Hematopoietic multipotent progenitor cell treated with erythropoietin and hydrocortisone succinate and interleukin-3 and kit ligand, for 6 days (in vitro differentiated cells): ENCODE measurements around the gene ABLIM2.

Experiments
- DNase-seq: peaks from one replicate; pipeline ENCODE4 v3.0.0-alpha.2; 2015

Gene ABLIM2

GRCh38 chr4:8015512-8015911 lies 143.1 kb downstream of the ABLIM2 start:
- no peak for DNase-seq

- DNase-seq = no peak
These were observed 144.5 kb downstream of the ABLIM2 start for GRCh38 chr4:8013976-8014726.

- DNase-seq = no peak
These were observed 146.1 kb downstream of the ABLIM2 start for GRCh38 chr4:8012517-8012916.

DNA sequence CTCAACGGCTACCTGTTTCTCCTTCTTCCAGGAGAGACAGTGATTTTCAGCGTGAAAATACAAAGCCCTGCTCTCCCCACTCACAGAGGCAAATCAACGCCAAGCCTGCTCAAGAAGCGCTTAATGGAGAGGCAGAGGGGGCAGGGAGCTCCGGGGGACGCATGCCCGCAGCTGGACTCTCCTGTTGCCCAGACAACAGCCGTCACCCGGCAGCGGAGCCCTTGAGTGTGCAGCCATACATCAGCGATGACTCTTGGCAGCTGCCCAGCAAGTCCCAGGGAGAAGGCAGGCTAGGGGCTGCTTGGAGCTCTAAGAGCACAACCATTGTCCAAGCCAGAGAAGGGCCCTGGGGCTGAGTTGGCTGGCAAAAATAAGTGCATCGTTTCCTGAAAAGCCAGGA lies 148.0 kb downstream of the ABLIM2 start:
- DNase-seq = no peak

DNA sequence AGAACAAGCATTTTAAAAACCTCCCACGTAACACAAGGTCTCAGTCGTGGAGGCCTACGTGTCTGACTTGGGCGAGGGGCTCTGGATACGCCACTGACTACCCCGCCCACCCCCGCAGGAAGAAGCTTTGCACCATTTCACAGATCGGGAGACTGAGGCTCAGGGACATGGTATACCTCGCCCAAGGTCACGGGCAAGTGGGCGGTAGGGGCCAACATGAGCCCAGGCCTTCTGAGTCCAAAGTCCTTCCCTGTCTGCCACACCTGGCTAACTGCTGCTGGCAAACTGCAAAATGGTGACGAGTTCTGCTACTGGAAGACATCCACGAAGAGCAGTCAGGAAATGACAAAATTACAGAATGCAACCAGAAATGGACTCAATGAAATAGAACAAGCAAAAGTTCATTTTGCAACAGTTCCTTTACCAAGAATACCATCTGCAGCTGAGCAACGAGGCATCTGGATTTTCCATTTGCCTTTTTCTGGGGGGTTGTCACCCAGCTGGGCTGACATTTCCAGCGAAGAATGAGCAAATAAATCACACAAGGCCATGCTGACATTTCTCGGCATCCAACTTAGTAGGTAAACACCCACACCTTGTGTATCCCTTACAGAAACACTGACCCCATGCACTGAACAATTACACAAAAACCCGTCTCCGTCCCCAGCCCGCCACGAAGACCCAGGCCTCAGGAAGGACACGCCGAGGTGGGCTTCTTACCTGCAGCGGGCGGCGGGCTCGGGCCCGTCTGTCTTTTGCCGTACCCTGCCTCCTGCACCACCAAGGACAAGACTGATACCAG lies 148.7 kb downstream of the ABLIM2 start:
- no peak for DNase-seq

DNA sequence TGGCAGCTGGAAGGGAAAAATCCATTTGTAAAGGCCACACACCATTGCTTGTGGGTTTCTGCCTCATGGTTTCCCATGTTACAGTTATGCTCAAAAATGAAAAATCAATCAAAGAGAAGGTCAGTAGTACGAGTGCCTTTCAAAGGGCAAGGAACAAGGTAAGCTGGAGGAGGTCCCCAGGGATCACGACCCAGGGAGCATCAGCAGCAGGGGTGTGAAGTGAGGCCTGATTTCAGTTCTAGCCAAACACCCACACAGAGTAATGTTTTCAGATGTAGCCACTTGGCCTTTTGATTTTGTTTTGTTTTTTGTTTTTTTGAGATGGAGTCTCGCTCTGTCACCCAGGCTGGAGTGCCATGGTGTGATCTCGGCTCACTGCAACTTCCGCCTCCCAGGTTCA lies 149.5 kb downstream of the ABLIM2 start:
- no peak for DNase-seq

DNA sequence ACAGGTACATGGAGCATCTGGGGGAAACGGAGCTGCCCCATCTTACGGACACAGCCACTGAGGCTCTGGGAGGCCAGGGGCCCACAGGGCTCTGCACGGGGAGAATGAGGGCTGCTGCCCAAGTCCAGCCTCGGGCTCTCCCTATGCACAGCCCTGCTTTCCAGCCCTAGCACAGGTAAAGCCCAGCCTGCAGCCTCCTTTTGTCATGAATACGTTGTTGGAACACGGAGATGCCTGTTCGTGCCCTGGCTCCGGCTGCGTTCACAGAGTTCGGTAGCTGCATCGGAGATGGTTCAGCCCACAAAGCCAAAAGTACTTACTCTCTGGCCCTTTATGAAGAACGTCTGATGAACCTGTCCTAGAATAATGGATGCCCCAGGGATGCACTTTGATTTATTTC lies 150.2 kb downstream of the ABLIM2 start:
- DNase-seq = no peak

- no peak for DNase-seq
These were observed 151.0 kb downstream of the ABLIM2 start for GRCh38 chr4:8007581-8007980.

- DNase-seq = no peak
These were observed 152.1 kb downstream of the ABLIM2 start for GRCh38 chr4:8006471-8006870.

DNA sequence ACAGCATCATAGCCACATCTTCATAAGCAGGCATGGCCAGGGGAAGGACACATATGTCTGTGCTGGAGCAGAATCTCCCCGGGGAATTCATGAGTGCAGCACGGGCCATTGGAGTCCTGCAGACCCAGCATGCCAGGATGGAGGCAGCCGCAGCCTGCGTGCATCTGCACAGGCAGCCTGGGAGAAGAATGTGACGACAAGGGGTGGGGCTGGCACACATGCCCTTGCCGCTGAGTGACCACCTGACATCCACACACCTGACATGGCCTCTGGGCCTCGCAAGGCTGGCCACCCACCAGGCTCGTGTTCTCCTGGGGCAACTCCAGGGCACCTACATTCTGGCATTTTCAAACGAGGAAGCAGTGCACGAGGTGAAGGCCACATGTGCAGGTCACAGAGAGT lies 152.8 kb downstream of the ABLIM2 start:
- DNase-seq = no peak

DNA sequence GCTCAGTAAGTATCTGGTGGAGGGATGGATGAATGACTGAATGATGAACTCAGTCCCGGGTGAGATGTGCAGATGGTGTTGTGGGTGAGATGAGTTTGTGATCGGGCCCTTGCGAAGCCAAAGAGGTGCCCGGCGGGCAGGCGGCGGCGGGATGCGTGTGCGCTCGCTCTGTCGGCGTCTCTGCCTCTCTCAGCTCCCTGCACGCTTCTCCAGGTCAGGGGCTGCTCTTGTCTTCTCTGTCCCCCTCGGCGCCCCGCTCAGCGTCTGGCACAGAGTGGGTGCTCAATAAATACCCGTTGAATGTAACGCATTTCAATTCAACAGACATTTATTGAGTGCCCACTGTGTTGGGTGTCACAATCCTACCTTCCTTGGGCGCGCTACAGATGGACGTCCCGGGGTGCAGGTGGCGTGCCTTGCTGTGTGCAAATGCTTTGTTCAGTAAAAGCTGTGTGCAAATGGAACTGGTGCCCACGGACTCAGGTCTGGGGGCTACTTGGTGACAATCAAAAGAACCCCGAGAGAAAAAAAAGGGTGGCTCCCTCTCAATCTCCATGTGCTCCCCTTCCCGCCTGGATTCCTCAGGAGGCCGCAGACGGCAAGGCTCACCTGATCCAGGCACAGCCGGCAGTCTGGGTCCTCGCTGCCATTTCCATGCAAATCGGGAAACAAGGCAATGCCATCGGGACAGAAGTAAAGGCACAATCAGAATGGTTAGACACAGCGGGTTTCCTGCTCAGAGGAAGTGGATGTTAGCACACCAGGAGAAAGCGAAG lies 153.4 kb downstream of the ABLIM2 start:
- no peak for DNase-seq

GRCh38 chr4:8004066-8004465 lies 154.5 kb downstream of the ABLIM2 start:
- DNase-seq = no peak

DNA sequence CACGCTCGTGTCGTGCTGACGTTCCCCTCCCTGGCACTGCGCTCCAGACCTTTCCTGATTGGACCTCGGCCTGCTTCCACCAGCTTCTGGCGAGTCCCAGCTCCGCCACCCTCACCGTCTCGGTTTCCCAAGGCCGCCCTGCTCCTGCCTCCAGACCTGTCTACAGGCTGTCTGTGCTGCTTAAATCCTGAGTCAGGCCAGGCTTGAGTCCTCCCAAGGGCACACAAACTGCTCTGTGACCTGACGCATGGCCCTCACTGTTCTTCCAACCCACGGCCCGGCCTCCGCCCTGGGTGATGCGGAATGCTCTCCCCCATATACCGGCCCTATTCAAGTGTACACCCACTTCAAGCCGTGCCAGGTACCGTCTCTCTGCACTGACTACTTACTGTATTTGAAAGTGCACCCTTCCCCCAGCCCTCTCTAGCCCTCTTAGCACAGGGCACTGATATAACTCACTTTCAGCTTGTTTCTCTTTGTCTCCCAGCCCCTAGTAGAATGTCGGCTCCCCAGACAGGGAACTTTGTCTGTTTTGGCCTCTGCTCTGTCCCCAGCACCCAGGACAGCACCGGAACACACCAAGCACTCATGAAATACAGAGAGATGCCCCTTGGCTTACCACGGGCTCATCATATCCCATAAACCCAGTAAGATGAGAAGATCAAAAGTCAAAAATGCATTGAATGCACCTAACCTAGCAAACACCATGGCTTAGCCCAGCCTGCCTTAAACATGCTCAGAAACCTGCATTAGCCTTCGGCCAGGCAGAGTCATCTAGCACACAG lies 155.9 kb downstream of the ABLIM2 start:
- no peak for DNase-seq

GRCh38 chr4:8001564-8002355 lies 156.9 kb downstream of the ABLIM2 start:
- no peak for DNase-seq

GRCh38 chr4:8000721-8001491 lies 157.7 kb downstream of the ABLIM2 start:
- DNase-seq = no peak

GRCh38 chr4:8000247-8000646 lies 158.4 kb downstream of the ABLIM2 start:
- no peak for DNase-seq

- no peak for DNase-seq
These were observed 158.9 kb downstream of the ABLIM2 start for GRCh38 chr4:7999695-8000094.

DNA sequence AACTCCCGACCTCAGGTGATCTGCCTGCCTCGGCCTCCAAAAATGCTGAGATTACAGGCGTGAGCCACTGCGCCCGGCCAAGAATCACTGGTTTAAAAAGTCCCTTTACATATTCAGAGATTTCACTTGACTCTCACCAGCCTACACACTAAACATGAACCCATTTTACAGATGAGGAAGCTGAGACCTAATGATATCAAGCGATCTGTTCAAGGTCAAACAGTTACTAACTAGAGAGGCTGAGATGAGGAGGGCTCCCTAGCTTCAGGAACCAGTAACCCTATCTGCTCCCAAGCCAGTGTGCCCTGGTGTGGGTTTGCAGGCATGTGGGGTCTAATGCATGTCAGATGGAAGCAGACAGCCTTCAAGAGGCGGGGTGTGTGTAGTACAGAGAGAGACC lies 159.3 kb downstream of the ABLIM2 start:
- DNase-seq = no peak

DNA sequence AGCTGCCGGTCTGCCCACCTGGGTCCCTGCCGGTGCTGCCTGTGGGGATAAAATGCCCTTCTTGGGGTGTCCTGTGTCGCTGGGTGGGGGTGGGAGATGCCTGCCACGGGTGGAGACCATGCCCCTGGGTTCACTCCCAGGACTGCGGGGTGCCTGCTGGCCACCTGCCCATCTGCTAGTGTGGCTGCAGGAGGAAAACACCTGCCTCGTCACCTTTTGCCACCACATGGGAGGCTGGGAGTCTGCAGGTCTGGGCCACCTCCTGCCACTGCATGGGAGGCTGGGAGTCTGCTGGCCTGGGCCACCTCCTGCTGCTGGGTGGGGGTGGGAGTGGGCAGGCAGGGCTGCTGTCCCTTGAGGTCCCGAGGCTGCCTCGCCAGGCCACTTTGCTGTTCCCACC lies 160.2 kb downstream of the ABLIM2 start:
- DNase-seq = no peak

DNA sequence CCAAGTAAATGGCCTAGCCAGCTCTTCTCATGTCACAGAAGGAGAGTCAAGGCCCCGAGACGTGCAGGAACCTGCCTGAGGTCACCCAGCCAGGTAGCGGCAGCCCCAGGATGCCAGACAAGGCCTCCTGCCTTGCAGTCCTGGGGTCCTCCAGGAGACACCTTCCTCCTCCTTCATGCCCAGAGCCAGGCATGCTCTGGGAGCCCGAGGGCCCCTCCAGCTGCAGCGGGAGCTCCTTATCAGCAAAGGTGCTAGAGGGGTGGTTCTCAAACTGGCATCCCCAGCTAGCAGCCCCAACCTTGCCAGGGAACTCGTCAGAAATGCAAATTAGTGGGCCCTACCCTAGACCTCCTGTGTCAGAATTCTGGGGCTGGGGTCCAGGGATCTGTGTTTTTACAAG lies 162.7 kb downstream of the ABLIM2 start:
- DNase-seq = no peak

DNA sequence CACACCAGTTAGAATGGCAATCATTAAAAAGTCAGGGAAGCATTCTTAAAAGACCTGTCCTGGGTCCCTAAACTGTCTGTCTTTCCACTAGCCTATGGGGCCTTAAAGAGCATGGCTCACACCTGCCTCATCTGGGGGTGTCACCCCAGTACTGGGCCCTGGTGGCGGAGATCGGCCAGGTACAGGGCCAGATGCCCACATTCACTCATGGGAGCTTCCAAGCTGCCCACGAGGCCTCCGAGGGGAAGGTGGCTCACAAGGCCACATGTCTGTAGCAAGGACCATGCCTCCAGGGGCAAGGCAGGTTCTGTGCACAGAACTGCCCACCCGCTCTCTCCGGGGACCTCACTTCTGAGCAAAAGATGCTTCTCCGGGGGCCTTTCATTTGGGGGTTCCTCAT lies 163.5 kb downstream of the ABLIM2 start:
- no peak for DNase-seq
